T-cell (primary cell): ENCODE measurements around the gene PTGDR2. TPM values are rescaled to one million over a fixed set of nuclear protein-coding genes. Genes with fewer than 3 reads are reported as not detected.

ENCODE experiments used
- ATAC-seq, 4 experiments: fragments of 200-7000 bp in 3 of 4; fragments of 150-1000 bp in 1 of 4; cut with Tn5 transposase; replicated peaks in 1 of 4; 1 replicate in 3 of 4; 2 replicates in 1 of 4; pipeline ENCODE4 v1.10.0; 2021; ENCODE audit warnings: moderate library complexity in 3 of 4, mild to moderate bottlenecking in 2 of 4, moderate number of reproducible peaks in 1 of 4
- CTCF ChIA-PET, 2 donors: fragments of 300-600 bp; sonication (Branson Sonifier 250); formaldehyde crosslinking; loops; one replicate each; lab custom pipeline; 2022; ENCODE audit warnings: antibody characterized with exemption in 2 of 2; lab: Charles Lee
- POLR2A ChIA-PET, 2 donors: fragments of 300-600 bp; sonication (Branson Sonifier 250); formaldehyde crosslinking; loops; one replicate each; lab custom pipeline; 2022; ENCODE audit warnings: antibody characterized with exemption in 2 of 2; lab: Charles Lee
- DNase-seq, 35 experiments: peaks; one replicate each; pipeline versions ENCODE4 v3.0.0 to v3.0.0-alpha.2; 2013 to 2023
- H3K27ac ChIP-seq: one replicate; pipeline ENCODE4 v1.5.1; 2013; ENCODE audit warnings: low read length
- H3K27me3 ChIP-seq, 2 experiments: replicated peaks in 1 of 2; 1 replicate in 1 of 2; 2 replicates in 1 of 2; pipeline versions ENCODE4 v1.6.1 to v1.7.0; 2013; ENCODE audit warnings: low read length in 1 of 2, mixed read lengths in 1 of 2; ENCODE audit not compliant: control insufficient read depth in 2 of 2, insufficient read depth in 2 of 2; ENCODE audit errors: extremely low read depth in 1 of 2
- H3K36me3 ChIP-seq, 2 donors: 1 replicate in 1 of 2; 2 replicates in 1 of 2; pipeline versions ENCODE4 v1.6.1 to v1.7.0; 2013; ENCODE audit warnings: low read length in 1 of 2; ENCODE audit not compliant: control insufficient read depth in 2 of 2, insufficient read depth in 1 of 2; ENCODE audit errors: extremely low read depth in 1 of 2
- H3K4me1 ChIP-seq, 2 experiments: 1 replicate in 1 of 2; 2 replicates in 1 of 2; pipeline versions ENCODE4 v1.6.1 to v1.7.0; 2013; ENCODE audit warnings: low read length in 2 of 2, mixed read lengths in 1 of 2; ENCODE audit not compliant: insufficient read depth in 2 of 2, control insufficient read depth in 1 of 2; ENCODE audit errors: extremely low read depth in 1 of 2
- H3K4me3 ChIP-seq, 2 donors: 1 replicate in 1 of 2; 2 replicates in 1 of 2; pipeline versions ENCODE4 v1.5.1 to v1.7.0; 2013; ENCODE audit warnings: mild to moderate bottlenecking in 2 of 2, low read length in 1 of 2, moderate library complexity in 1 of 2; ENCODE audit not compliant: control insufficient read depth in 1 of 2; ENCODE audit errors: extremely low read depth in 1 of 2
- H3K9me3 ChIP-seq: 2 replicates; pipeline ENCODE4 v1.7.0; 2013
- H3K27ac Mint-ChIP-seq, 2 donors: one replicate each; pipeline ENCODE4 v1.8.0; 2020 to 2021; ENCODE audit warnings: mild to moderate bottlenecking in 2 of 2, mixed read lengths in 2 of 2
- H3K27me3 Mint-ChIP-seq, 2 donors: one replicate each; pipeline ENCODE4 v1.8.0; 2021 to 2022; ENCODE audit warnings: mixed read lengths in 2 of 2
- H3K36me3 Mint-ChIP-seq: one replicate; pipeline ENCODE4 v1.8.0; 2021; ENCODE audit warnings: mixed read lengths
- H3K4me1 Mint-ChIP-seq, 3 donors: one replicate each; pipeline ENCODE4 v1.8.0; 2020 to 2022; ENCODE audit warnings: mixed read lengths in 3 of 3, mild to moderate bottlenecking in 1 of 3
- H3K4me3 Mint-ChIP-seq, 3 donors: one replicate each; pipeline ENCODE4 v1.8.0; 2020 to 2022; ENCODE audit warnings: mild to moderate bottlenecking in 3 of 3, mixed read lengths in 3 of 3, moderate library complexity in 3 of 3
- H3K9me3 Mint-ChIP-seq, 3 donors: one replicate each; pipeline ENCODE4 v1.8.0; 2020 to 2022; ENCODE audit warnings: mixed read lengths in 3 of 3
- WGBS: methylation state at CpG from one replicate; pipeline ENCODE4 v1.1.5; 2013; ENCODE audit warnings: missing lambda C conversion rate; ENCODE audit not compliant: insufficient coverage; 5-methylcytosine and 5-hydroxymethylcytosine counted together
- total RNA-seq, 35 experiments: library from RNA in 6 of 35; stranded (reverse) in 6 of 35; fragments of 120-200 nt in 1 of 35; gene quantifications; one replicate each; pipeline versions ENCODE4 v1.2.1 to v1.2.4 and lab custom pipeline; 2013 to 2026

The PTGDR2 gene
- total RNA-seq, 5 donors from 2014 or later (not counting 1 experiment from before 2014, with no cell fraction given): 1.6 to 23.1 (median 2.7) TPM

DNA sequence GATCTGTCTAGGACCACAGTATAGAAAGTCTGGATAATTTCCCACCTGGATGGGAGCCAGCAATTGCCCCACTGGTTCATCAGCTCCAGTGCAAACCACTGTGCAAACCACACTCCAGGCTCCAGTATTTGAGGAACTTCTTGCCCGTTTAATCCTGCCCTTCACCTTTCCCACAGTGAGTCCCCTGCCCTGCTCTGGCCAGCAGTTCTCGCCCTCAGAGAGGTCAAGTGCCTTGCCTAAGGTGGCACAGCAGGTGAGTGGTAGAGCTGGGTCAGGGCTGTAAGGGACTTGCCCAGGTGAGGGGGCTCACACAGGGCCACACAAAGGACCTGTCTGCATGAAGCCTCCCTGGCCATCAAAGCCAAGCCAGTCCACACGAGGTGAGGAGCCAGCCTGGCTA, 46.5 kb downstream of the PTGDR2 start:
- H3K9me3 ChIP-seq: no peaks in the 10 kb centered on the region
- Mint-ChIP-seq H3K27ac (no peak overlapping the region), H3K27me3 (peaks cover 17 to 23% of the 10 kb centered on the region in 2 donors), H3K36me3 (no peaks in the 10 kb centered on the region), H3K4me3 (no peak overlapping the region), H3K9me3 (no peaks in the 10 kb centered on the region), H3K4me1 (no peaks in the 10 kb centered on the region)
- no peaks in the 10 kb centered on the region for H3K4me1 ChIP-seq
- no peaks in the 10 kb centered on the region for H3K36me3 ChIP-seq
- WGBS: 57% methylated on average over 1 of the region's 3 CpGs
- no peak overlapping the region for H3K4me3 ChIP-seq
- ChIA-PET CTCF (no interaction called here), POLR2A (no interaction called here)
- ATAC-seq: no peak
- DNase-seq: no peak
- H3K27ac ChIP-seq: no peak overlapping the region
- H3K27me3 ChIP-seq: peaks cover 0 to 25% of the 10 kb centered on the region in 2 experiments

GRCh38 chr11:60803273-60803936, 52.3 kb downstream of the PTGDR2 start:
- Mint-ChIP-seq H3K27me3 (peaks cover 12 to 25% of the 10 kb centered on the region in 2 donors), H3K36me3 (no peaks in the 10 kb centered on the region), H3K9me3 (no peaks in the 10 kb centered on the region), H3K4me3 (no peak overlapping the region), H3K4me1 (no peaks in the 10 kb centered on the region), H3K27ac (no peak overlapping the region)
- H3K36me3 ChIP-seq: no peaks in the 10 kb centered on the region
- ATAC-seq: no peak
- CTCF ChIA-PET: no interaction called here
- H3K4me3 ChIP-seq: no peak overlapping the region
- WGBS: 86% methylated on average over 4 of the region's 7 CpGs
- no peak overlapping the region for H3K27ac ChIP-seq
- POLR2A ChIA-PET: no interaction called here
- no peak for DNase-seq
- no peaks in the 10 kb centered on the region for H3K9me3 ChIP-seq
- peaks cover 0 to 20% of the 10 kb centered on the region in 2 experiments for H3K27me3 ChIP-seq
- H3K4me1 ChIP-seq: no peaks in the 10 kb centered on the region

DNA sequence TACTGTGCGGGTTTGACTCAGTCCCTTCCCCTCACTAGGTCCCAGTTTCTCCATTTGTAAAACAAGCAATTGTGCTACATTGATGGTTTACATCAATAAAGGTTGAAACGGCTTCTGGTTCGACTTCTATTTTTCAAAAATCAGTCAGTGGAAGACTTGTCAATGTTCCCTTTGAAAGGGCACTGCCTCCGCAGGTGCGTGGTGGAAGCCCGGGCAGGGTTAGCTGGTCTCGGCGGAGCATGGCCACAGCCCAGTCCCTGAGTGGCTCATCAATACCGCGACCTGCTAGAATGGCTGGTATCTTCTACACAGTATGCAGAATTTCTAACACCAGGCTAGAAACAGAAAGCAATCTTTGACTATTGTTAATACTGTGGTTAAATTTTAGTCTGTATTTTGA, 54.6 kb downstream of the PTGDR2 start:
- peaks cover 20 to 30% of the 10 kb centered on the region in 2 donors for H3K27me3 Mint-ChIP-seq
- Histone ChIP-seq H3K9me3 (no peaks in the 10 kb centered on the region), H3K4me1 (no peaks in the 10 kb centered on the region), H3K36me3 (no peaks in the 10 kb centered on the region), H3K27me3 (peaks cover 0 to 26% of the 10 kb centered on the region in 2 experiments), H3K4me3 (no peak overlapping the region), H3K27ac (no peak overlapping the region)
- ATAC-seq (no peak), DNase-seq (no peak)
- H3K27ac Mint-ChIP-seq: no peak overlapping the region
- 70% methylated on average over 4 of the region's 10 CpGs for WGBS
- no peaks in the 10 kb centered on the region for H3K4me1 Mint-ChIP-seq
- ChIA-PET POLR2A (no interaction called here), CTCF (no interaction called here)
- no peaks in the 10 kb centered on the region for H3K9me3 Mint-ChIP-seq
- no peak overlapping the region for H3K4me3 Mint-ChIP-seq
- H3K36me3 Mint-ChIP-seq: no peaks in the 10 kb centered on the region

Other genes with a start within 250 kb of the PTGDR2 start
- gene MS4A8, start 156.3 kb downstream of the PTGDR2 start, total RNA-seq: not detected
- gene MS4A18, start 131.2 kb downstream of the PTGDR2 start, total RNA-seq: not detected
- not detected for gene MS4A15, start 99.1 kb downstream of the PTGDR2 start, total RNA-seq
- not detected for gene MS4A10, start 70.6 kb downstream of the PTGDR2 start, total RNA-seq
- 10 to 100 TPM; 11.6 to 20.7 (median 16.3) TPM for gene CCDC86, start 13.8 kb downstream of the PTGDR2 start, total RNA-seq
- 1 to 10 TPM in 1 of 5 donors, under 1 TPM in 1, not detected in 3; 0.20 to 1.0 TPM for gene ZP1, start 11.6 kb upstream of the PTGDR2 start, total RNA-seq
- 100 to 1,000 TPM in 2 of 5 donors, 10 to 100 TPM in 3; 81.7 to 106 (median 96.9) TPM for gene PRPF19, start 50.6 kb upstream of the PTGDR2 start, total RNA-seq
- 10 to 100 TPM; 55.6 to 82.1 (median 71.8) TPM for gene TMEM109, start 58.2 kb upstream of the PTGDR2 start, total RNA-seq
- 1 to 10 TPM in 2 of 5 donors, under 1 TPM in 1, not detected in 2; 0.23 to 1.6 (median 1.2) TPM for gene TMEM132A, start 68.5 kb upstream of the PTGDR2 start, total RNA-seq
- 10 to 100 TPM in 1 of 5 donors, 1 to 10 TPM in 4; 5.4 to 12.2 (median 6.7) TPM for gene SLC15A3, start 96.2 kb upstream of the PTGDR2 start, total RNA-seq
- gene CD6, start 115.7 kb upstream of the PTGDR2 start, total RNA-seq: 100 to 1,000 TPM; 413 to 594 (median 495) TPM
- gene CD5, start 246.5 kb upstream of the PTGDR2 start, total RNA-seq: 100 to 1,000 TPM; 227 to 387 (median 255) TPM